COLO668 (cell line): ENCODE measurements around the gene NOTO.
"Not testable (repeated sequence)": the region's sequence is repeated elsewhere in the genome, so short reads cannot be mapped to it uniquely, and the experiment has no call there.

Source experiments
- DNase-seq: peaks from one replicate; lab custom pipeline; 2025; ENCODE audit not compliant: unreplicated experiment; lab: John Stamatoyannopoulos, UW

Gene NOTO

DNA sequence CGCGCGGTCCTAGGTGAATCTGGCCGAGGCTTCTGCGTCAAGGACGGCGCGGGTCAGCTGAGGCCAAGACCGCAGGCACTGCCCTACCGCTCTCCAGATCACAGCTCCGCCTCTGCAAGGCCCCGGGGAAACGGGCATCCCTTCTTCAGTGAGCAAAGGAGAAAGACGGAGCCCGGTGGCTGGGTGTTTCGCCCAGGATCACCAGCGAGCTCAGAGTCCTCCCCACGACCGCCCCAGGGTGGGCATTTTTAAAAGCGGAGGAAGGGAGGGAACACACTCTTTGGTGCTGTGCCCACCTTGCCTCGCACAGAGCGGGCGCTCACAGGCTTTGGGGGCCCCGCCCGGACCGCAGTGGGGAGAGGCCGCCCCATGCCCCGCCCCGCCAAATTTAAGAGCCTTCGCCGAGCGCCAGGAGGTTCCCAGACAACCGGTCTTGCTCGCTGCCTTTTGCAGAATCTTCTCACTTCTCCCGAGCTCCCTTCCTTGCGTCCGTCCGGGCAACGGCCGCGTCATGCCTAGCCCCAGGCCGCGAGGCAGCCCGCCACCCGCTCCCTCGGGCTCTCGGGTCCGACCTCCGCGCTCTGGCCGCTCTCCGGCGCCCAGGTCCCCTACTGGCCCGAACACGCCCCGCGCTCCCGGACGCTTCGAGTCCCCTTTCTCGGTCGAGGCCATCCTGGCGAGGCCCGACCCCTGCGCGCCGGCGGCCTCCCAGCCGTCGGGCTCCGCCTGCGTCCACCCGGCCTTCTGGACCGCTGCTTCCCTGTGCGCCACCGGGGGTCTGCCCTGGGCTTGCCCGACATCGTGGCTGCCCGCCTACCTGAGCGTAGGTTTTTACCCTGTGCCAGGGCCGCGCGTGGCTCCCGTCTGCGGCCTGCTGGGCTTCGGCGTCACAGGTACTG lies at the start of gene NOTO:
Gene NOTO, plus strand, starts transcription at position 419 of the 899 bp plus-strand sequence. Its CDS starts 93 bp downstream, at position 512.
- DNase-seq = peak; percentile 33

GRCh38 chr2:73156539-73157124 lies 45.7 kb upstream of the NOTO start:
- DNase-seq = peak; percentile 31

GRCh38 chr2:73162856-73163391 lies 39.5 kb upstream of the NOTO start:
- DNase-seq = no peak

DNA sequence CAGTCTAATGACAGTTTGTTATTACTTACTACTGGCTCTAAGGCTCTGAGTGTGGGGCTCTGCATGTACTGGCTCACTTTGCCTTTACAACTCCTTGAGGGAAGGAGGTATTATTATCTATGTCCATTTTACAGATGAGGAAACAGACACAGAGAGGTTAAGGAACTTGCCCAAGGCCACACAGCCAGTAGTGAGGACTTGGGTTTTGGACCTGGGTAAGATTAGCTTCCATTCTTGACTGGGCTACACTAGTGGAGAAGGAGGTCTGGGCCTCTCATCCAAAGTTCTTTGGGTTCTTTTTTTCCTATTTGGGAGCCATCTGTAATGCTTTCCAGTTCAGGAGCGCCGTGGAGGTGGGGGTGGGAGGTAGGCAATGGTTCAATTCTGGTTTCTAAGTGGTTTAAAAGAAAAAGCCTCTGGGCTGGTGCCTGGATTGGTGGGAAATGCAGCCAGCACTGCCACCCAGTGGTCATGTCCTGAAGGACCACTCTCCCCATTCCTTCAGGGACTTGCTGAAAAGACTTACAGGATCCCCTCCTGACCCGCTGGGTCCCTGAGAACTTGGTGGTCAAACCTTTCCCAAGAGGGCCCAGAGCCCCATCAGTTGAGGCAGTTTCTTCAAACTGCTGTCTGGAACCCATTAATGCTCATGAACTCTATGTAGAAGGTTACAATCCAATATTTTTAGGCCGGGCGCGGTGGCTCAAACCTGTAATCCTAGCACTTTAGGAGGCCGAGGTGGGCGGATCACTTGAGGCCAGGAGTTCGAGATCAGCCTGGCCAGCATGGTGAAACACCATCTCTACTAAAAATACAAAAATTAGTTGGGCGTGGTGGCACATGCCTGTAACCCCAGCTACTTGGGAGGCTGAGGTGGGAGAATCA lies 38.6 kb upstream of the NOTO start:
- peak; percentile 51 for DNase-seq

GRCh38 chr2:73165978-73166377 lies 36.4 kb upstream of the NOTO start:
- not testable (repeated sequence) for DNase-seq

- not testable (repeated sequence) for DNase-seq
Measured at GRCh38 chr2:73166813-73167212, 35.6 kb upstream of the NOTO start.

DNA sequence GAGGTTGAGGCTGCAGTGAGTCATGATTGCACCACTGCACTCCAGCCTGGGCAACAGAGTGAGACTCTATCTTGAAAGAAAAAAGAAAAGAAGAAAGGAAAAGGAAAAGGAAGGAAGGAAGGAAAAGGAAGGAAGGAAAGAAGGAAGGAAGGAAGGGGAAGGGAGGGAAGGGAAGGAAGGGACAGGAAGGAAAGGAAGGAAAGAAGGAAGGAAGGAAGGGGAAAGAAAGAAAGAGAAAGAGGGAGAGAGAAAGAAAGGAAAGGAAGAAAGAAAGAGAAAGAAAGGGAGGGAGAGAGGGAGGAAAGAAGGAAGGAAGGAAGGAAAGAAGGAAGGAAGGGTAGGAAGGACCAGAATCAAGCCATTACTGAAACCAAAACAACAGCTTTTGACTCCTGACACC lies 34.0 kb upstream of the NOTO start:
- not testable (repeated sequence) for DNase-seq

DNA sequence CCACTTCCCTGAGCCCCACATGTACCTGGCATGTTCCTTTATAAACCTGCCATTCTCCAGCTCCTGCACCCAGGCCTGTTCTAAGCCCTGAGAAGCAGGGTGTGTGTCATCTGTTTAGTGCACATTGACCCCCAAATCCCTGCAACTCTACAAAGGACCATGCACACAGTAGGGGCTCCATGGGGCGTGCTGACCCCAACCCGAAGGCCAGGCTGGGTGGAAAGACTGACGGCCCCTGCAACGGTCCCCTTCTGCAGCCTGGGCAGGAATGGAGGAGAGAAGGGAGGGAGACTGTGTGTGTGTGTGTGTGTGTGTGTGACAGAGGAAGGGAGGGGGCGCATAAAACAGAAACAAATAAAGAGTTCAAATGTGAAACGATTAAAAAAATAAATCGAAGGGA lies 32.0 kb upstream of the NOTO start:
- DNase-seq = not testable (repeated sequence)

DNA sequence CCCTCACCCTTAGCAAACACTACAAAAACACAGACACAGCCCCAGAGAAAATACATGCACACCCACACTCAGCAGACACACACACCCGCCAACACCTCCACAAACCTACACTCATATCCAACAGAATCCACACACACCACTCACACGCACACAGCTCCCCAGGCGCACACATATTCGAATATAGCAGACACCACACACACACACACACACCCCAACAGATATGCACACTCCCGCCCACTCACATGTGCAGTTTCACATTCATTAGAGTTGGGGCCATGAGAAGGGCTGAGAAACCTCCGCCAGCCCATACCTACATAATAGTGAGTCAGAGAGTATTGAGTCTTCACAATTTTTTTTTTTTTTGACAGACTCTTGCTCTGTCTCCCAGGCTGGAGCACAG lies 29.4 kb upstream of the NOTO start:
- DNase-seq = no peak

GRCh38 chr2:73173781-73174180 lies 28.6 kb upstream of the NOTO start:
- DNase-seq = no peak

- DNase-seq = no peak
Measured at GRCh38 chr2:73174244-73174643, 28.1 kb upstream of the NOTO start.

DNA sequence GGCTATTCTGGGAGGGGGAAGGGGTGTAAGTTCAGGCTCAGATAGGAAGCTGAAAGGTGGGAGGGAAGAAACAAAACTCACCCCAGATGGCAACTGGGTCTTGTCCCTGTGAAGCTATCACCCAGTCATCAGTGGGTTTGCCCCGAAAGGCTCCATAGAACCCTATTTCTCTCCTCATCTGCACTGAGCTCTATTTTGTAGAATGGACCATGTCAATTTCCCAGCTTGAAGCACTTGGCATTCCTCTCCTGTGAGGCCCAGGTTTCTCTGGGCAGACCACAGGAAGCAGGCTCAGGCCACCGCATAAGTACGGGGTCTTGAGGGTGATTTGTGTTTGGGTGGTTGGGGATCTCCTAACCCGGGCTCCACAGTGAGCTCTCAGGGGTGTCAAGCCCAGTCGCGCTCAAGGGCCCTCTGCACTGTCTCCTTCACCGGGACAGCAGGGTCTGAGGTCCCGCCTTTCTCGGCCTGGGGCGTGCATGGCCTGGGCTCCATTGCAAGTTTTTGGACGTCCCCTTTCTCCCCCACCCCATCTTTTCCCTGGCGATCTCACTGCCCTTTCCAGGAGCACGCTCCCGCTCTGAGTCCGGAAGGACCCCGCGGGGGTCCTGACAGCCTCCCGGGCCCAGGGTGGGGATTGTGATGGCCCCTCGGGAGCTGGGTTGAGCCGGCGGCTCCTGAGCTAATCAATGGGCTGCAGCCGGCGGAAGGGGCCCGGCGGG lies 27.3 kb upstream of the NOTO start:
- DNase-seq = no peak

- DNase-seq = peak; percentile 81
Measured at GRCh38 chr2:73175663-73176204, 26.6 kb upstream of the NOTO start.

GRCh38 chr2:73176205-73176880 lies 26.0 kb upstream of the NOTO start:
- DNase-seq = peak; percentile 33

DNA sequence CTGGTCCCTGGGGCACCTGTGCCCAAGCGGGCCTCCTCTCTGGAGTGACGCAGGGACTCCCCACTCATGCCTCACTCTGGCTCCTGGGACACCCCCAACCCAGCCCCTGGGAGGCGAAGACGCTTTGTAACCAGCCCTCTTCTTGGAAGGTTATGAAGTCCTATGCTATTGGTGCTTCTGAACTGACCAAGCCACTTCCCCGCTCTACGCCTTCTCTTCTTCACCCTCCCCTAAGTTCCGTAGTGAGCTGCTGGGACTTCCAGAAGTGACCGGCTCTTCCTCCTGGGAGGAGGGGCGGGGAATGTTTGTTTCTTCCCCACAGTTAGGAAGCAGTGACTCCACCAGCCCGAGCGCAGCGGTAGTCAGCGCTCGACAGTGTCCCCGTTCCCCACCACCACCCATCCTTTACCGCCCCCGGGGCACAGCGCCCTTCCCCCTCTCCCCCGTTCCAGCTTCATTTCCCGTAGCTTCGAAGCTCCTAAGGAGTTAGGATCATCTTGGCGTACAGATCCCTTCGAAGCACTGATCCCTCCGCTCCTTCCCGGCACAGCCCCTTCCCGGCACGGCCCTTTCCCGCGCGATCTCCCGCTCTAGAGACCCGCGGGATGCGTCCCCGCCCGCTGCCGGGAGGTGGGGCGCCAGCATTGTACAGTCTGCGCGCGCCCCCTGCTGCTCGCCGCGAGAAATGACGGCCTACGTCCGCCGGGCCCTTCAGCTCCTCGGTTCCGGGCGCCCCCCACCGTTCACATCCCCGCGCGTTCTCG lies 25.3 kb upstream of the NOTO start:
- DNase-seq = peak; percentile 90

GRCh38 chr2:73177645-73178255 lies 24.6 kb upstream of the NOTO start:
- DNase-seq = no peak

DNA sequence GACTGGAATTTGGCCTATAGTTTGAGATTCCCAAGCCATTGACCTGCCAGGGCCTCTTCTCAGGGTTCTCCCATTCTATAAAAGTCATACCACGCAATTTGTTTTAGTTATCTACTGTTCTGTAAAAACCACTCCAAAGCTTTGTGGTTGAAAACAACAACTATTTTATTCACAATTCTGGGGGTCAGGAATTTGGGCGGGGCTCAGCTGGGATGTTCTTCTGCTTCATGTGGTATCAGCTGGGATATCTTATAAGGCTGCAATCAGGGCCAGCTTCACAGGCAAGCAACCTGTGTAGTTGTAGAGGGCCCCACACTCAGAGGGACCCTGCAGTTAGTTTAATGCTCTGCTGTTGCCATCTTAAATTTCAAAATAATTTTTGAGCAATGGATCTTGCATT lies 16.4 kb upstream of the NOTO start:
- DNase-seq = no peak

DNA sequence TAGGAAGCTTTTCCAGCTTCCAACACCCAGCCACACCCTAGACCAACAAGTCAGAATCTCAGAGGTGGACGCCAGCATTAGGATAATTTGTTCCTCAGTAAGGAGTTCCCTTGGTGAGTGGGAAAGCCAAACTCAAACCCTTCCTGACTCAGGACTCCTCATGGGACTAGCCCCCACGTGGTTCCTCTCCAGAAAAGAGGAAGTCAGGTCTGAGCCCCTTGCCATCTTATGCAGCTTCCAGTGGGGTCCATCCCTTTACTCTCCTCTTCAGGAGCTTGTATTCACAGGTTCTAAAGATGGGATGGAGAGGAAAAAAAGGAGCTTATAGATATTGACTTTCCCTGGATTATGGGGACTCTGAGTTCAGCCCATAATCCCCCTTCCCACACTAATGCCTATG lies 14.8 kb upstream of the NOTO start:
- no peak for DNase-seq
